Measurements from ENCODE around the gene ICAM2.

ICAM2 gene

GRCh38 chr17:64056269-64057005 is 36.0 kb upstream of the ICAM2 start:
- no peak for TF ChIP-seq CTCF (IDR thresholded peaks at IDR 0.05)

- no peak for TF ChIP-seq CTCF (IDR thresholded peaks at IDR 0.05)
These were observed 35.0 kb upstream of the ICAM2 start for GRCh38 chr17:64055183-64056142.

DNA sequence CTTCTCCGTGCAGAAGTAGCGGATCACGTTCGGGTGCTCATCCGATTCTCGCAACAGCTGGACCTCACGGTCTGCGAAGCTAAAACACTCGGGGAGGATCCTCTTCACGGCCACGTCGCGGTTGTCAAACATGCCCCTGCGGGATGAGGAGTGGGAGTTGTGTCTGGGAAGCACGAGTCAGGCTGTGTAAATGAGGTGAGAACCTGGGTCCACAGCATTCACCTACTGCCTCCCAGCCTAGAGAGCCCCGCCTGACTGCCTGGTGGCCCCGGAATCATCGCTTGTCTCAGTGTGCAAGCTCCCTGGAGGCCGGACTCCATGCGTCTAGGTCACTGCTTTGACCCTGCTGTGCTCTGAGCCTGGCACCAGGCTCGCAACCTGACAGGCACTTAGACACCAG is 33.9 kb upstream of the ICAM2 start:
- TF ChIP-seq CTCF (IDR thresholded peaks at IDR 0.05), result no peak

DNA sequence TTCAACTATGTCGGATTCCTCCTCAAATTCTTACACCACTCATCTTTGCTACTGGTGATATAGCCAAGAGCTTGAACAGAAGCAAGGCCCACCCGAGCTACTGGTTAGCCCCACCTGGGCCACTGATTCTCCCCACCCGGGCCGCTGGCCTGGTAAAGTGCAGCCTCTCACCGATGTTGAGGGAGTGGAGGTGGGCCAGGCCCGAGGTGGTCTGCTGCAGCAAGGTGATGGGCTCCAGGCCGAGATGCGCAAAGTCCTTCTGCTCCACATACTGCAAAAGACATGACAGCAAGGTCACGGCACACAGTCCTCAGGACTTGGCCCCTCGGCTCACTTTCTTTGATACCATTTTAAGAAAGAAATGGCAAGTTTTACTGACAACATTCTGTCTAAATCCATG is 32.7 kb upstream of the ICAM2 start:
- TF ChIP-seq CTCF (IDR thresholded peaks at IDR 0.05), result no peak

- TF ChIP-seq CTCF (IDR thresholded peaks at IDR 0.05), result no peak
These were observed 30.7 kb upstream of the ICAM2 start for GRCh38 chr17:64051153-64051552.

GRCh38 chr17:64048805-64049204 is 28.4 kb upstream of the ICAM2 start:
- TF ChIP-seq CTCF (IDR thresholded peaks at IDR 0.05), result no peak

- no peak for TF ChIP-seq CTCF (IDR thresholded peaks at IDR 0.05)
These were observed 24.7 kb upstream of the ICAM2 start for GRCh38 chr17:64045176-64045575.
